Skeletal muscle cell (primary cell): ENCODE results near the gene KIR3DL3.
"Not testable (repeated sequence)": the region's sequence is repeated elsewhere in the genome, so short reads cannot be mapped to it uniquely, and the experiment has no call there.

ENCODE experiments used
- DNase-seq: peaks from one replicate; pipeline ENCODE4 v3.0.0-alpha.2; 2010; ENCODE audit warnings: low read depth
- H3K4me3 ChIP-seq: 2 replicates; pipeline ENCODE4 v1.5.1; 2011; ENCODE audit warnings: low read depth, mild to moderate bottlenecking, control low read depth, low read length, moderate library complexity

KIR3DL3 gene

DNA sequence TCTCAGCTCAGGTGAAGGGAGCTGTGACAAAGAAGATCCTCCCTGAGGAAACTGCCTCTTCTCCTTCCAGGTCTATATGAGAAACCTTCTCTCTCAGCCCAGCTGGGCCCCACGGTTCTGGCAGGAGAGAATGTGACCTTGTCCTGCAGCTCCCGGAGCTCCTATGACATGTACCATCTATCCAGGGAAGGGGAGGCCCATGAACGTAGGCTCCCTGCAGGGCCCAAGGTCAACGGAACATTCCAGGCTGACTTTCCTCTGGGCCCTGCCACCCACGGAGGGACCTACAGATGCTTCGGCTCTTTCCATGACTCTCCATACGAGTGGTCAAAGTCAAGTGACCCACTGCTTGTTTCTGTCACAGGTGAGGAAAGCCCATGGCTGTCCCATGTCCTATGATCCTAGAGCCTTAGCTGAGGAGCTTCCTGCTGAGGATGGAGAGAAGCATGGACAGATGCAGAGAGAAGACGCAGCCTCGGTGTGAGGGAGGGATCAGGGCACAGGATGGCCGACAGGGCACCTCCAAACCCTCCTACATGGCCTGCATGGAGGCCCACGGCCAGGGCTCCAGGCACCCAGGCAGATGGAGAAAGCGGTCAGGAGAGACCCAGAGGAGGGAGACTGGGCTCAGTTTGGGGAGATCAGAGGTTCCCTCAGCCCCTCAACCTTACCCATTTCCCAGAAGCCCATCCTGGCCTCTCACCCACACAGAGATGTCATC is 51.0 kb downstream of the KIR3DL3 start:
- not testable (repeated sequence) for H3K4me3 ChIP-seq, DNase-seq

DNA sequence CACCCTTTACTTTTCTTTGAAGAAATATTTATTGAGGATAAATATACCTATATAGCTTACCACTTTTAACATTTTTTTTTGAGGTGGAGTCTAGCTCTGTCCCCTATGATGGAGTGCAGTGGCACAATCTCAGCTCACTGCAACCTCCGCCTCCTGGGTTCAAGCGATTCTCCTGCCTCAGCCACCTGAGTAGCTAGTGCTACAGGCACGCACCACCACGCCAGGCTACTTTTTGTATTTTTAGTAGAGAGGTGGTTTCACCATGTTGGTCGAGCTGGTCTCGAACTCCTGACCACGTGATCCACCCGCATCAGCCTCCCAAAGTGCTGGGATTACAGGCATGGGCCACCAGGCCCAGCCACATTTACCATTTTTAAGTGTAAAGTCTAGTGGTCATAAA is 51.6 kb downstream of the KIR3DL3 start:
- not testable (repeated sequence) for DNase-seq, H3K4me3 ChIP-seq

DNA sequence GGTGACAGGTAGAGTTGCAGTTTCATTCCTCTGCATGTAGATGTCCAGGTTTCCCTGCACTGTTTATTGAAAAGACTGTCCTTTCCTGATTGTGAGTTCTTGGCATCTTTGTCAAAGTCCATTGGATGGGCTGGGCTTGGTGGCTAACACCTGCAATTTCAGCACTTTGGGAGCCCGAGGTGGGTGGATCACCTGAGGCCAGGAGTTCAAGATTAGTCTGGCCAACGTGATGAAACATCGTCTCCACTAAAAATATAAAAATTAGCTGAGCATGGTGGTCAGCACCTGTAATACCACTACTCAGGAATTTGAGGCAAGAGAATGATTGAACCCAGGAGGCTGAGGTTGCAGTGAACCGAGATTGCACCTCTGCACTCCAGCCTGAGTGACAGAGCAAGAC is 53.6 kb downstream of the KIR3DL3 start:
- DNase-seq, H3K4me3 ChIP-seq: not testable (repeated sequence)

DNA sequence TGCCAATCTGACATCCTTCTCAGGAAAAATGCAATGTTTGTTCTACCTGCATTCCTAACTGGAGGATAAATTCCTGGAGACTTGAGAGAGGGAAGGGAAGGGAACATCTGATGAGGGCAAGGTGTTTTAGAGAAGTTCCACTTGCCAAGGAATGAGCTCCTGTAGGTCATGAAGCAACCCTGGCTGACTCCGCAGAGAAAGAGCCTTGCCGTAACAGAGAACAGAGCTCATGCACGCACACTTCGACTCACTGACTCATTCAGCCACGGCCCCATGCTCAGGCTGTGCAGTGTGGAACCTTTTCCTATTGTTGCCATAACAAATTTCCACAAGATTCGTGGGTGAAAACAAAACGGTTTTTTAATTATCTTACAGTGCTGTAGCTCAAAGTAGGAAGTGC is 54.7 kb downstream of the KIR3DL3 start:
- not testable (repeated sequence) for DNase-seq, H3K4me3 ChIP-seq

DNA sequence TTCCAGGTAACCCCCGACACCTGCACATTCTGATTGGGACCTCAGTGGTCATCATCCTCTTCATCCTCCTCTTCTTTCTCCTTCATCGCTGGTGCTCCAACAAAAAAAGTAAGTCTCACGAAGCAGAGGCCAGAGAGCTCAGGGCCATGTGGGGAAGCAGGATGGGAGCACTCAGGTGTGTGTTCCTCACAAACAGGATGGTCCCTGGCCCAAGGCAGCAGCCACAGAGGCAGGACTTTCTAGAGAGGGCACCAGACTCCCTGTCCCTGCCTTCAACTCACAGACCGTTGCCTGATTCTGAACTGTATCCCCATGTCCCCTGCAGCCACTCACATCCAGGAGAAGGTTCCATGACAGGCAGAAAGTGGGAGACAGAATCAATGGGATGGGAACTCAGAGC is 58.7 kb downstream of the KIR3DL3 start:
- not testable (repeated sequence) for DNase-seq

More for the DNA sequence above, 58.7 kb downstream of the KIR3DL3 start:
- H3K4me3 ChIP-seq, result not testable (repeated sequence)
